ENCODE measurements around the gene PUM2.
A peak's percentile ranks its signal among the peaks of the same experiment; 100 is the strongest.
"Not testable (repeated sequence)": the region's sequence is repeated elsewhere in the genome, so short reads cannot be mapped to it uniquely, and the experiment has no call there.

Gene PUM2

DNA sequence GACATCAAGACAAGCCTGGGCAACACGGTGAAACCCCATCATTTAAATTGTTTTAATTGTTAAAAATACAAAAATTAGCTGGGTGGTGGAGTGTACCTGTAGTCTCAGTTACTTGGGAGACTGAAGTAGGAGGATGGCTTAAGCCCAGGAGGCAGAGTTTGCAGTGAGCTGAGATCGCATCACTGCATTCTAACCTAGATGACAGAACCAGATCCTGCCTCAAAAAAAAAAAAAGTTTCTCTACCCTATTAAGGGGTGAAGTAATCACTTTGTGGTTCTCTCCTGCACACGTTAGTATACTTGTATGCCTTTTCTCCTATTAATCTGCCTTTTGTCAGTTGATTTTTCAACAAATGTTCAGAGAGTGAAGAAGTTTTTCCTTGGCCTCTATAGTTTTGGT lies 18.1 kb upstream of the PUM2 start:
- no peak for DNase-seq

DNA sequence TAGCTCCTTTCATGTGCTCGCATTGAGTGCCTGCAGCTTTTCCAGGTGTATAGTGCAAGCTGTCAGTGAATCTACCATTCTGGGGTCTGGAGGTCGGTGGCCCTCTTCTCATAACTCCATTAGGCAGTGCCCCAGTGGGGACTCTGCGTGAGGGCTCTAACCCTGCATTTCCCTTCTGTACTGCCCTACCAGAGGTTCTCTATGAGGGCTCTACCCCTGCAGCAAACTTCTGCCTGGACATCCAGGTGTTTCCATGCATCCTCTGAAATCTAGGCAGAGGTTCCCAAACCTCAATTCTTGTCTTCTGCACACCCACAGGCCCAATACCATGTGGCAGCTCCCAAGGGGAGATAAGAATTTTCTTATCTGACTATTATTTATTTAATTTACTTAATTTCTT lies 17.3 kb upstream of the PUM2 start:
- not testable (repeated sequence) for DNase-seq

GRCh38 chr2:20366672-20367116 lies 16.1 kb upstream of the PUM2 start:
- DNase-seq = no peak

GRCh38 chr2:20365249-20365817 lies 14.7 kb upstream of the PUM2 start:
- no peak for DNase-seq

- DNase-seq = no peak
These were observed 12.9 kb upstream of the PUM2 start for GRCh38 chr2:20363578-20363977.

DNA sequence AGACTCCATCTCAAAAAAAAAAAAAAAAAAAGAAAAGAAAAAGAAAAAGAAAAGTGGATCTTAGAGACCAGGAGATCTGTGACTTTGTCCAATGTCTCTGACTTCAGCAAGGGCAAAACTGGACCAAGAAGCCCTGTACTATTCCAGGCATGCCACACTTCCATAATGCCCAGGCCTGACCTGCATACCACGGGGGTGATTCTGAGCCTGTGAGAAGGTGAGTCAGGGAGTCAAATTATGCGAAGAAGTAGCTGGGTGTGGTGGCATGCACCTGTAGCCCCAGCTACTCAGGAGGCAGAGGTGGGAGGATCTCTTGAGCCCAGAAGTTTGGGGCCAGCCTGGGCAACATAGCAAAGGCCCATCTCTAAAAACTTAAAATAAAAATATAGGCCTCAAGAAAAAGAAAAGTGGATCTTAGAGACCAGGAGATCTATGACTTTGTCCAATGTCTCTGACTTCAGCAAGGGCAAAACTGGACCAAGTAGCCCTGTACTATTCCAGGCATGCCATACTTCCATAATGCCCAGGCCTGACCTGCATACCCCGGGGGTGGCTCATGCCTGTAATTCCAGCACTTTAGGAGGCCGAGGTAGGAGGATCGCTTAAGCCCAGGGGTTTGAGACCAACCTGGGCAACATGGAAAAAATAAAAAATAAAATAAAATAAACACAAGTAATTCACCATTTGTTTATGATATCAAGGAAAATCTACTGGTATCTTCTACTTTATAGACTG lies 12.2 kb upstream of the PUM2 start:
- no peak for DNase-seq

- DNase-seq = no peak
These were observed 11.2 kb upstream of the PUM2 start for GRCh38 chr2:20361893-20362292.

DNA sequence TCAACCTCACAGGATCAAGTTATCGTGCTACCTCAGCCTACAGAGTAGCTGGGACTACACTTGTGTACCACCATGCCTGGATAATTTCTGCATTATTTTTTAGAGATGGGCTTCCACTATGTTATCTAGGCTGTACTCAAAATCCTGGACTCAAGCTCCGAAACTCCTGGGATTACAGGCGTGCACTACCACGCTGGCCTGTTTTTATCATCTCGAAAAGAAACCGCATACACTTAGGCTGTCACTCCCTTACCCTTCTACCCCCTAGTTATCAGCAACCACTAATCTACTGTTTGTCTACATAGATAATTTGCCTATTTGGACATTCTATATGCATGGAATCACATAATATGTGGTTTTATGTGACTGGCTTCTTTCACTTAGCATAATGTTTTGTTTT lies 8.5 kb upstream of the PUM2 start:
- no peak for DNase-seq

GRCh38 chr2:20357638-20358389 lies 7.2 kb upstream of the PUM2 start:
- no peak for DNase-seq

DNA sequence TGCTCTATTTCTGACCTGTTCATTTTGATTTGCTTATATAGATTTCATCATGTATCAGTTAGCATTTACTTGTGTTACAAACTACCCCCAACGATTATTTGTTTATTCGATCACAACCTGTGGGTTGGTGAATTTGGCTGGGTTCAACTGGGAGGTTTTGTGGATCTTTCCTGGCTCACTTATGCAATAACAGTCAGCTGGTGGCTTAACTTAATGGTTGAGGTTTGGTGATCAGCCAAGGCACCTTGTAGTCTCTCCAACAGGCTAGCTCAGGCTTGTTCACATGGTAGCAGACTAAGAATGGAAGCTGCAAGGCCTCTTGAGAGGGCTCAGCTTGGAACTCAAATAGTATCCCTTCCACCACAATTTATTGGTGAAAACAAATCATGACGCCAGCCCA lies 5.4 kb upstream of the PUM2 start:
- DNase-seq = no peak

DNA sequence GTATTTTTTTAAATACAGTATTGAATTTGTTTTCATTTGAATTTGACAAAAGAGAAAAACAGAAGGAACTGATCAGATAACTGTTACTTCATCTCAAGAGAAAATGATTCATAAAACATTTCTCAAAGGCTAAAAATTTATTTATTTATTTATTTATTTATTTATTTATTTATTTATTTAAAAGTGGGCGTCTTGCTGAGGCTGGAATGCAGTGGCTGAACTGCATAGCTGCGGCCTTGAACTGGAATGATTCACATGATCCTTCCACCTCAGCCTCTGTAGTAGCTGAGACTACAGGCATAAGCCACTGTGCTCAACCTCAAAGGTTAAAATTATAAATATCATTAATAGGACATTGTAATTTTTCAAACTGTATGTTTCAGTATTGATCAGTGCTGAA lies 4.5 kb upstream of the PUM2 start:
- no peak for DNase-seq

- no peak for DNase-seq
These were observed 2.8 kb upstream of the PUM2 start for GRCh38 chr2:20353241-20353992.

DNA sequence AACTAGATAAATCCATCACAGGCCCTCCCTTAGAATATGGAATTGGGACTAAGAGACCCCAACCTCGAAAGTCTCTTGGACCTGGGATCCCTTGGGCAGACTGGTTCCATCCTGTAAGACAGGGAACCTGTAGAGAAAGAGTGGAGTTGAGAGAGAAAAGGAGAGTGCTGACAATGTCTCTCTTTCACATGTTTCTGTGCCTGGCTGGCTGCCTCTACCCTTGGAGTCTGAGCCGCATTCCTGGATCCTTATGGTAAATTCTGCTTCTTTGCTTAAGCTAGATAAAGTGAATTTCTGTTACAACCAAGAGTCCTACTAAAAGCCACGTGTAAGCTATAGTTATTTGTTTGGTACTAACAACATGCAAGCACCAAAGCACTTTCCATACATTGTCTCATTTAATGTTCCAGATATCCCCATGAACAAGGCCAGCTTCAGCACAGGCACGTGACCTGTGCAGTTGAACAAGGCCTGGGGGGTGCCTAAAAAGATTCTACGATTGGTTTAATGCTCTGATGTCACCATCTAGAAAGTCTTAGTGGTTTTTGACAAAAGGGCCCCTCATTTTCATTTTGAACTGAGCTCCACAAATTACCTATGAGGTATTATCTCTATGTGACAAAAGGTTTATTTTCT lies 2.1 kb upstream of the PUM2 start:
- no peak for DNase-seq

- DNase-seq = no peak
These were observed 1.6 kb upstream of the PUM2 start for GRCh38 chr2:20352230-20352578.

GRCh38 chr2:20351555-20352229 lies 1.0 kb upstream of the PUM2 start:
- DNase-seq = no peak

DNA sequence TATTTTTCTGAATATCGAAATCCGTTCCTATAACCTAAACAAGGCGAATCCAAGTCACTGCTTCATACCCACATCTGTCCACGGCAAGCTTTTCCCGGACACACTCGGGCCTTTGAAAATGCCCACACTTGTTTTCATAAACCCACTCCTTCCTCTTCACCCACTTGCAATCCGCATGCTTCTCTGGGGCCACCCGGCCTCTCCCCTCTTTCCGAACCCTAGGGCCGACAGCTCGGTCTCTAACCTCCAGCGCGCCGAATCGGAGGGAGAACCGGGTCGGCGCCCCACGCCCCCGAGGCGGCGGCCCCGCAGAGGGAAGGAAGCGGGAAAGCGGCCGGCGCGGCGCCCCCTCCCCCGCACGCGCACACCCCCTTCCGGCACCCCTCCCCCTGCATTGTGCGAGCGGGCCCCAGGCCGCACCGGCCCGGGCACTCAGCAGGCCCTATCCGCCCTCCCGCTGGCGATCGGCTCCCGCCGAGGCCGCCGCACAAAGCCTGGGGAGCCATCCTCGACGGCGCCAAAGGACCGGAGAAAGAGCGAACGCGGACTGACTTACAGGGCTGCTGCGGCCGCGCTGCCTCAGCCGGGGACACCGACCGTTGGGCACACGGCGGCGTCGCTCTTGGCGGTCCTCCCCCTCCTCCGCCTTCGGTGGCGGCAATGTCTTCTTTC lies 467 bp downstream of the PUM2 start:
- DNase-seq = peak; percentile 45 to 53 (median 49)

GRCh38 chr2:20349513-20349921 lies 1.1 kb downstream of the PUM2 start:
- no peak for DNase-seq

GRCh38 chr2:20348542-20348941 lies 2.1 kb downstream of the PUM2 start:
- DNase-seq = no peak

DNA sequence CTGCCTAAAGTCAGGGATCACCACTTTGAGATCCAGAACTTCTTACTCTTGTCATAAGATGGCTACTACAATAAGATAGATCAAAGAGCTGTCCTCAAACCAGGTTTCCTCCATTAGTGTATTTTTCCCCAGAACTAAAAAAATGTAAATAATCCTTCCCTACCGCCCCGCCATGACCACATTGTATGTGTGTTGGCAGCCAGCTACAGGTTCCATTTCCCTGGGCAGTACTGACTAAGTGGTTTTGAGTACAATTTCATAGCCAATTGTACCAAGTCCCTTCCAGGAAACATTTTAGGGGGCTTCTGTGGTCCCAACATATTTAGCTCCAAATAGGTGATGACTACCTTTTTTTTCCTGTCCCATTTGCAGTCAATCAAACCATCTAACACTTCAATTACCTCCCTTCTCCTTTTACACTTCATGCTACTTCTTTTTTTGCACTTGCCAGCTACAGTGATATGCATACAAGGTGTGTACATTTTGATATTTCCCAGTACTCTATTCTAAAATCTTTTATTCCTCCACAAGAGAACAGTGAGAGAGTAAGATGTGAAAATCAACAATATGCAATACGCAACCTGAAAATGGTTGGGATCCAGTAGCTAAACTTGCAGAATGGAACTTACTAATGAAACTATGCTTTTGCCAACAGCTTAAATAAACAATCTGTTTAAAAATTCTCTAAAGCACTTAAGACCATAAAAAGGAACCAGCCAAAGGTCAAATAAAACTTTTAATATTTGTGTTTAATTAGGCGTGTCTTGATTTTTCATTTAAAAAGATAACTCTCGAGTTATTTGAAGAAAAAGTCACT lies 3.9 kb downstream of the PUM2 start:
- no peak for DNase-seq

GRCh38 chr2:20343128-20343527 lies 7.5 kb downstream of the PUM2 start:
- DNase-seq = no peak

- no peak for DNase-seq
These were observed 11.6 kb downstream of the PUM2 start for GRCh38 chr2:20339012-20339411.

Measured in activated naive CD4-positive, alpha-beta T cell (primary cell).